ENCODE results near the gene TMEM128.

DNA sequence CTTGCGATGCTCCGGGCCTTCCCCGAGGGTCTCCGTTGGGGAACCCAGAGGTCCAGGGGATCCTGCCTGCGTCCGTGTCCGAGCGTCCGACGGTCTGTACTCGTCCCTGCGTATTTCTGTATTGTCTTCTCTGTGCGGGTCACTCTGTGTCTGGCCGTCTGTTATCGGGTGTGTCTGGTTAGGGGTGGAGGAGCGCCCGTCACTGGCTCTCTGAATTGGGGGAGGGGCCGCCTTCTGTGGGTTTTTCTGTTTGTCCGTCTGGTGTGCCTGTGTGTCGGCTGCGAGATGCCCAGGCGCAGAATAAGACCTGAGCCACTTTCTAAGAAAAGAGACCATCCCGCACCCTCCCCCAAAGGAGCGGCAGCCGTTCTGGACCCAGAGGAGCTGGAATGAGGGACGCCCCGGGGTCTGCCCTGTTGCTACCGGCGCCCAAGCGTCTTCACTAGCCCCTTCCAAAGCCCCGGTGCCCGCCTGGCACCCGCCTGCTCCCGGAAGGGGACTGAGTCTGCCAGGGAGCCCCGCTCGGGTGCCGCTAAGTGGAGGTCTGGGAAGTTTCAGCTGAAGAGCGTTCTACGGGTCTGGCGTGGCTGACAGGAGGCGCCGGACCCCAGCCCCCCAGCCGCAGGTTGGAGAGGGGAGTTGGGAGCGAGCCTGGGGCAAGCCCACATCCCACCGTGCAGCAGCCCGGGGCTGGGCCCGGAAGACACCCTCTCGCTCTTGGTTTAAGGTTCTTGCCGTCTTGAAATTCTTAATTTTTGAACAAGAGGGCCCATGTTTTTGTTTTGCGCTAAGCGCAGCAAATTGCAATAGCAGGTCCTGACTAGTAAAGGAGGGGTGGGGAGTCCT lies 20.3 kb downstream of the TMEM128 start:
- TF ChIP-seq, protein P1, sequence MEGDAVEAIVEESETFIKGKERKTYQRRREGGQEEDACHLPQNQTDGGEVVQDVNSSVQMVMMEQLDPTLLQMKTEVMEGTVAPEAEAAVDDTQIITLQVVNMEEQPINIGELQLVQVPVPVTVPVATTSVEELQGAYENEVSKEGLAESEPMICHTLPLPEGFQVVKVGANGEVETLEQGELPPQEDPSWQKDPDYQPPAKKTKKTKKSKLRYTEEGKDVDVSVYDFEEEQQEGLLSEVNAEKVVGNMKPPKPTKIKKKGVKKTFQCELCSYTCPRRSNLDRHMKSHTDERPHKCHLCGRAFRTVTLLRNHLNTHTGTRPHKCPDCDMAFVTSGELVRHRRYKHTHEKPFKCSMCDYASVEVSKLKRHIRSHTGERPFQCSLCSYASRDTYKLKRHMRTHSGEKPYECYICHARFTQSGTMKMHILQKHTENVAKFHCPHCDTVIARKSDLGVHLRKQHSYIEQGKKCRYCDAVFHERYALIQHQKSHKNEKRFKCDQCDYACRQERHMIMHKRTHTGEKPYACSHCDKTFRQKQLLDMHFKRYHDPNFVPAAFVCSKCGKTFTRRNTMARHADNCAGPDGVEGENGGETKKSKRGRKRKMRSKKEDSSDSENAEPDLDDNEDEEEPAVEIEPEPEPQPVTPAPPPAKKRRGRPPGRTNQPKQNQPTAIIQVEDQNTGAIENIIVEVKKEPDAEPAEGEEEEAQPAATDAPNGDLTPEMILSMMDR (IDR thresholded peaks at IDR 0.05; ENCODE audit: low read length) = no peak
- no peak for TF ChIP-seq EZH2 (IDR thresholded peaks at IDR 0.05; ENCODE audit: borderline replicate concordance, low read length)
